Measurements from ENCODE around the gene ZIC1.

- TF ChIP-seq, protein P1, sequence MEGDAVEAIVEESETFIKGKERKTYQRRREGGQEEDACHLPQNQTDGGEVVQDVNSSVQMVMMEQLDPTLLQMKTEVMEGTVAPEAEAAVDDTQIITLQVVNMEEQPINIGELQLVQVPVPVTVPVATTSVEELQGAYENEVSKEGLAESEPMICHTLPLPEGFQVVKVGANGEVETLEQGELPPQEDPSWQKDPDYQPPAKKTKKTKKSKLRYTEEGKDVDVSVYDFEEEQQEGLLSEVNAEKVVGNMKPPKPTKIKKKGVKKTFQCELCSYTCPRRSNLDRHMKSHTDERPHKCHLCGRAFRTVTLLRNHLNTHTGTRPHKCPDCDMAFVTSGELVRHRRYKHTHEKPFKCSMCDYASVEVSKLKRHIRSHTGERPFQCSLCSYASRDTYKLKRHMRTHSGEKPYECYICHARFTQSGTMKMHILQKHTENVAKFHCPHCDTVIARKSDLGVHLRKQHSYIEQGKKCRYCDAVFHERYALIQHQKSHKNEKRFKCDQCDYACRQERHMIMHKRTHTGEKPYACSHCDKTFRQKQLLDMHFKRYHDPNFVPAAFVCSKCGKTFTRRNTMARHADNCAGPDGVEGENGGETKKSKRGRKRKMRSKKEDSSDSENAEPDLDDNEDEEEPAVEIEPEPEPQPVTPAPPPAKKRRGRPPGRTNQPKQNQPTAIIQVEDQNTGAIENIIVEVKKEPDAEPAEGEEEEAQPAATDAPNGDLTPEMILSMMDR (IDR thresholded peaks at IDR 0.05): no peak
- no peak for TF ChIP-seq POLR2A (IDR thresholded peaks at IDR 0.05)
Measured at GRCh38 chr3:147397155-147397874, 11.8 kb upstream of the ZIC1 start.
